Caco-2 (cell line): Measurements from ENCODE around the gene HSD17B2. TPM values are rescaled to one million over a fixed set of nuclear protein-coding genes. Genes with fewer than 3 reads are reported as not detected.

ENCODE experiments used
- BruUV-seq: library from RNA; stranded (reverse); fragments of 400-500 nt; replicated peaks from 2 replicates; lab custom pipeline; 2021; lab: Mats Ljungman, UMichigan
- CTCF ChIA-PET: fragments of 300-600 bp; sonication (Branson Sonifier 250); formaldehyde crosslinking; loops from one replicate; lab custom pipeline; 2022; ENCODE audit warnings: antibody characterized with exemption; lab: Charles Lee
- POLR2A ChIA-PET: fragments of 300-600 bp; sonication (Branson Sonifier 250); formaldehyde crosslinking; loops from one replicate; lab custom pipeline; 2022; ENCODE audit warnings: antibody characterized with exemption; lab: Charles Lee
- DNase-seq, 2 experiments: peaks; one replicate each; pipeline versions ENCODE4 v3.0.0 to v3.0.0-alpha.2; 2020 to 2022
- H3K27me3 ChIP-seq: replicated peaks from 2 replicates; pipeline ENCODE4 v1.6.0; 2011; ENCODE audit warnings: low read length; ENCODE audit not compliant: control insufficient read depth, insufficient read depth
- H3K36me3 ChIP-seq: 2 replicates; pipeline ENCODE4 v1.5.1; 2011; ENCODE audit warnings: low read length; ENCODE audit not compliant: control insufficient read depth, insufficient read depth
- H3K4me1 ChIP-seq: fragments of 250-450 bp; sonication (Bioruptor Pico); 2 replicates; pipeline ENCODE4 v1.5.1; 2020; ENCODE audit warnings: mild to moderate bottlenecking
- H3K4me3 ChIP-seq: 2 replicates; pipeline ENCODE4 v1.5.1; 2011; ENCODE audit warnings: low read depth, mild to moderate bottlenecking, control low read depth, low read length
- H3K9me3 ChIP-seq: fragments of 250-450 bp; sonication (Bioruptor Pico); 2 replicates; pipeline ENCODE4 v1.5.1; 2020; ENCODE audit warnings: mild to moderate bottlenecking, moderate library complexity
- H3K27ac Mint-ChIP-seq: one replicate; pipeline ENCODE4 v1.8.0; 2022; ENCODE audit warnings: mixed read lengths; ENCODE audit not compliant: unreplicated experiment
- H3K27me3 Mint-ChIP-seq: one replicate; pipeline ENCODE4 v1.8.0; 2022; ENCODE audit warnings: mixed read lengths; ENCODE audit not compliant: insufficient read depth, unreplicated experiment
- H3K36me3 Mint-ChIP-seq: one replicate; pipeline ENCODE4 v1.8.0; 2022; ENCODE audit warnings: mild to moderate bottlenecking, mixed read lengths; ENCODE audit not compliant: insufficient read depth, unreplicated experiment
- H3K4me1 Mint-ChIP-seq: one replicate; pipeline ENCODE4 v1.8.0; 2022; ENCODE audit warnings: low read depth, mixed read lengths; ENCODE audit not compliant: unreplicated experiment
- H3K4me3 Mint-ChIP-seq: one replicate; pipeline ENCODE4 v1.8.0; 2022; ENCODE audit warnings: mild to moderate bottlenecking, moderate library complexity, mixed read lengths; ENCODE audit not compliant: unreplicated experiment
- H3K9me3 Mint-ChIP-seq: one replicate; pipeline ENCODE4 v1.8.0; 2022; ENCODE audit warnings: mixed read lengths; ENCODE audit not compliant: unreplicated experiment
- intact Hi-C: fragments of 100-400 bp; cut with micrococcal nuclease; formaldehyde crosslinking; loops from one replicate; pipeline ENCODE4 v1.10.0; 2022; ENCODE audit not compliant: unreplicated experiment
- total RNA-seq: library from RNA; stranded (reverse); gene quantifications from 2 replicates; pipeline ENCODE4 v1.2.3, GENCODE V29; 2022
- TF ChIP-seq, protein P1 (sequence below), 2 experiments: fragments of 200-600 bp in 1 of 2; IDR thresholded peaks; 1 replicate in 1 of 2; 2 replicates in 1 of 2; pipeline versions ENCODE4 v1.5.1 to v1.8.0; 2011 to 2022; ENCODE audit warnings: antibody characterized with exemption in 1 of 2, control low read depth in 1 of 2, inconsistent platforms in 1 of 2, low read depth in 1 of 2, low read length in 1 of 2, mild to moderate bottlenecking in 1 of 2, moderate library complexity in 1 of 2; ENCODE audit not compliant: insufficient read depth in 1 of 2, severe bottlenecking in 1 of 2, unreplicated experiment in 1 of 2

The HSD17B2 gene
- total RNA-seq, 1 experiment from 2014 or later = 5.1 TPM

DNA sequence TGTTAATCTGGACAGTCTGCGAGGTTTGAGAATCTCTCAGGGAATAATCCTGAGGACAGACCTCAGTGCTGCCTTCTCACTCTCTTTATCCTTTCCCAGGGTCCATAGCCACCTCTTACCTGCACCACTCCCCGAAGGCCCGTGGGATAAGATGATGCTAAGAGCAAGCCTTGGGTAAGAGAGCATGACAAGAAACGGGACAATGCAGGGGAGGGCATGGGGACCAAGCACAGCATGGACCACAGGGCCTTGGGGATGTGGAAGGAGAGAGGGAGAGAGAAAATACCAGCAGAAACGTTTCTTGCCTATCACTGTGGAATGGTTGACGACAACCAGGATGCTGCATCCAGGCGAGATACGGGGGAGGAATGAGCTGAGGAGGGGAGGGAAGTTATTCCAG, 15.5 kb upstream of the HSD17B2 start:
- Histone ChIP-seq H3K4me1 (no peaks in the 10 kb centered on the region), H3K27me3 (no peaks in the 10 kb centered on the region), H3K36me3 (no peaks in the 10 kb centered on the region), H3K4me3 (no peak overlapping the region), H3K9me3 (peaks cover 8% of the 10 kb centered on the region; the same call in 1 of the 2 replicates)
- ChIA-PET CTCF (no interaction called here), POLR2A (no interaction called here)
- no TSS peak for BruUV-seq
- TF ChIP-seq, protein P1, sequence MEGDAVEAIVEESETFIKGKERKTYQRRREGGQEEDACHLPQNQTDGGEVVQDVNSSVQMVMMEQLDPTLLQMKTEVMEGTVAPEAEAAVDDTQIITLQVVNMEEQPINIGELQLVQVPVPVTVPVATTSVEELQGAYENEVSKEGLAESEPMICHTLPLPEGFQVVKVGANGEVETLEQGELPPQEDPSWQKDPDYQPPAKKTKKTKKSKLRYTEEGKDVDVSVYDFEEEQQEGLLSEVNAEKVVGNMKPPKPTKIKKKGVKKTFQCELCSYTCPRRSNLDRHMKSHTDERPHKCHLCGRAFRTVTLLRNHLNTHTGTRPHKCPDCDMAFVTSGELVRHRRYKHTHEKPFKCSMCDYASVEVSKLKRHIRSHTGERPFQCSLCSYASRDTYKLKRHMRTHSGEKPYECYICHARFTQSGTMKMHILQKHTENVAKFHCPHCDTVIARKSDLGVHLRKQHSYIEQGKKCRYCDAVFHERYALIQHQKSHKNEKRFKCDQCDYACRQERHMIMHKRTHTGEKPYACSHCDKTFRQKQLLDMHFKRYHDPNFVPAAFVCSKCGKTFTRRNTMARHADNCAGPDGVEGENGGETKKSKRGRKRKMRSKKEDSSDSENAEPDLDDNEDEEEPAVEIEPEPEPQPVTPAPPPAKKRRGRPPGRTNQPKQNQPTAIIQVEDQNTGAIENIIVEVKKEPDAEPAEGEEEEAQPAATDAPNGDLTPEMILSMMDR (IDR thresholded peaks at IDR 0.05; ENCODE audit: insufficient read depth in 1 of 2, low read depth in 1 of 2, low read length in 1 of 2, severe bottlenecking in 1 of 2, unreplicated experiment in 1 of 2) = no peak
- H3K4me1 Mint-ChIP-seq = no peaks in the 10 kb centered on the region
- DNase-seq = no peak
- H3K36me3 Mint-ChIP-seq = no peaks in the 10 kb centered on the region
- H3K27ac Mint-ChIP-seq = no peak overlapping the region
- intact Hi-C loops = no loop called here
- peaks cover 28% of the 10 kb centered on the region for H3K27me3 Mint-ChIP-seq
- no peak overlapping the region for H3K4me3 Mint-ChIP-seq
- no peaks in the 10 kb centered on the region for H3K9me3 Mint-ChIP-seq

DNA sequence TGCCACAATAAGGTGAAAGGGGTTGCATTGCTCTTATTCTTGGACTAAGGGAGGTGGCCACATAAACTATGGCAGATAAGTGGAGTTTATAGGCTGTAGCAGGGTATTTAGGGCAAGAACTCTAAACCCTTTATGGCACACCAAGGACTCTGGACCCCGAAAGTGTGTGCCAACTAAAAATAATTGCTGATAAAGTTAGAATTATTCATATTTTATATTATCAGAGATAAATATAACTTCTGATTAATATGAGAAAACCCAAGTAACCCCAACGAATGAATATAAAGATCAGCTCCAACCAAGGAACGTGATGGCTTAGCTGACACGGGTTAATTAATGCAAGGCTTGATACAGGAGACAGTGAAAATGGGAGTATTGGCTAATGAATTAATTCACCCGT, 15.0 kb upstream of the HSD17B2 start:
- intact Hi-C loops = no loop called here
- Histone ChIP-seq H3K9me3 (peaks cover 5% of the 10 kb centered on the region; the same call in 1 of the 2 replicates), H3K36me3 (no peaks in the 10 kb centered on the region), H3K27me3 (no peaks in the 10 kb centered on the region; the same call in 1 of the 2 replicates), H3K4me1 (no peaks in the 10 kb centered on the region), H3K4me3 (no peak overlapping the region)
- peaks cover 28% of the 10 kb centered on the region for H3K27me3 Mint-ChIP-seq
- no peaks in the 10 kb centered on the region for H3K9me3 Mint-ChIP-seq
- CTCF ChIA-PET = interaction anchor here (1.5 kb wide), 1 partner anchor 210 kb away, joined by 5 read pairs; no protein-coding TSS in a partner anchor
- H3K4me1 Mint-ChIP-seq = no peaks in the 10 kb centered on the region
- H3K27ac Mint-ChIP-seq = no peak overlapping the region
- POLR2A ChIA-PET = no interaction called here
- H3K36me3 Mint-ChIP-seq = no peaks in the 10 kb centered on the region
- no peak for DNase-seq
- TF ChIP-seq, protein P1 (IDR thresholded peaks at IDR 0.05; ENCODE audit: insufficient read depth in 1 of 2, low read depth in 1 of 2, low read length in 1 of 2, severe bottlenecking in 1 of 2, unreplicated experiment in 1 of 2) = no peak
- BruUV-seq = no TSS peak
- H3K4me3 Mint-ChIP-seq = no peak overlapping the region

DNA sequence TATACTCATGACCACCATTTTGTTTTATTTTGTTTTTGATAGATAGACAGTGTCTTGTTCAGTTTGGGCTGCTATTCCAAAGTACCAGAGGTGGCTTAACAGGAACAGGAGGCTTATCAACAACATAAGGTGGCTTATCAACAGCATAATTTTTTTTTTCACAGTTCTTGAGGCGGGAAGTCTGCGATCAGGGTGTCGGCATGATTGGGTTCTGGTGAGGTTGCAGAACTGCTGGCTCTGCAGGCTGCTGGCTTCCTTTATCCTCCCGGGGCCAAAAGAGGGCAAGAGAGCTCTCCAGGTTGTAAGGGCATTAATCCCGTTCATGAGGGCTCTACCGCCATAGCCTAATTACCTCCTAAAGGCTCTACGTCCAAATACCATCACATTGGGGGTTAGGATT, 11.8 kb upstream of the HSD17B2 start:
- no peaks in the 10 kb centered on the region for H3K9me3 Mint-ChIP-seq
- intact Hi-C loops = no loop called here
- ChIA-PET POLR2A (no interaction called here), CTCF (no interaction called here)
- TF ChIP-seq, protein P1 (IDR thresholded peaks at IDR 0.05; ENCODE audit: insufficient read depth in 1 of 2, low read depth in 1 of 2, low read length in 1 of 2, severe bottlenecking in 1 of 2, unreplicated experiment in 1 of 2) = no peak
- Histone ChIP-seq H3K27me3 (no peaks in the 10 kb centered on the region; the same call in 1 of the 2 replicates), H3K4me3 (no peak overlapping the region), H3K9me3 (no peaks in the 10 kb centered on the region), H3K36me3 (no peaks in the 10 kb centered on the region), H3K4me1 (no peaks in the 10 kb centered on the region; the same call in 1 of the 2 replicates)
- no peak overlapping the region for H3K27ac Mint-ChIP-seq
- H3K36me3 Mint-ChIP-seq = no peaks in the 10 kb centered on the region
- H3K4me3 Mint-ChIP-seq = no peak overlapping the region
- no TSS peak for BruUV-seq
- DNase-seq = no peak
- H3K4me1 Mint-ChIP-seq = no peaks in the 10 kb centered on the region
- H3K27me3 Mint-ChIP-seq = peaks cover 25% of the 10 kb centered on the region
